Measurements from ENCODE around the gene SPACA4.

The SPACA4 gene

DNA sequence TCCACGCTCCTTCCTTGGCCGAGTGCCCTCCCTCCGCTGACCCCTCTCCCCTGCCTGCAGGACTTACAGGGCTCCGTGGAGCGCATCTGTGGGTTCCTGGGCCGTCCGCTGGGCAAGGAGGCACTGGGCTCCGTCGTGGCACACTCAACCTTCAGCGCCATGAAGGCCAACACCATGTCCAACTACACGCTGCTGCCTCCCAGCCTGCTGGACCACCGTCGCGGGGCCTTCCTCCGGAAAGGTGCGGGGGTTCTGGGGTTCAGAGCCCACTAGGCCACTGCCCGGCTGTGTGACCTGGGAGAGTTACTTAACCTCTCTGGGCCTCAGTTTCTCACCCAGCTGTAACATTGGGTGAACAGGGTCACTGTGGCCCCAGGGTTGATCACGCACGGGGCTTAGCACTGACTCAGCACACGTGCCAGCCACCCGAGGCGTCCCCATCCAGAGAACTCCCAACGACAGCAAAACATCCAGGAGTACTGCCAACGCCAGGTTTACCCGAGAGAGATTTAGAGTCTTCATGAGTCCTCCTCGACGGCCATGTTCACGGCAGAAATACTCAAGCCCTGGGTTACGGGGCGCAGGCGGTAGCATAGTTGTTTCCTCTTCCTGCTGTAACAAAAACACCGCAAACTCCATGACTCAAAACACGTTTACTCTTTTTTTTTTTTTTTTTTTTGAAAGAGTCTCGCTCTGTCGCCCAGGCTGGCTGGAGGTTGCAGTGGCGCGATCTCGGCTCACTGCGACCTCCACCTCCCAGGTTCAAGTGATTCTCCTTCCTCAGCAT is 9.7 kb upstream of the SPACA4 start:
- no peak for DNase-seq (ENCODE audit: low read depth in 2 of 2)

DNA sequence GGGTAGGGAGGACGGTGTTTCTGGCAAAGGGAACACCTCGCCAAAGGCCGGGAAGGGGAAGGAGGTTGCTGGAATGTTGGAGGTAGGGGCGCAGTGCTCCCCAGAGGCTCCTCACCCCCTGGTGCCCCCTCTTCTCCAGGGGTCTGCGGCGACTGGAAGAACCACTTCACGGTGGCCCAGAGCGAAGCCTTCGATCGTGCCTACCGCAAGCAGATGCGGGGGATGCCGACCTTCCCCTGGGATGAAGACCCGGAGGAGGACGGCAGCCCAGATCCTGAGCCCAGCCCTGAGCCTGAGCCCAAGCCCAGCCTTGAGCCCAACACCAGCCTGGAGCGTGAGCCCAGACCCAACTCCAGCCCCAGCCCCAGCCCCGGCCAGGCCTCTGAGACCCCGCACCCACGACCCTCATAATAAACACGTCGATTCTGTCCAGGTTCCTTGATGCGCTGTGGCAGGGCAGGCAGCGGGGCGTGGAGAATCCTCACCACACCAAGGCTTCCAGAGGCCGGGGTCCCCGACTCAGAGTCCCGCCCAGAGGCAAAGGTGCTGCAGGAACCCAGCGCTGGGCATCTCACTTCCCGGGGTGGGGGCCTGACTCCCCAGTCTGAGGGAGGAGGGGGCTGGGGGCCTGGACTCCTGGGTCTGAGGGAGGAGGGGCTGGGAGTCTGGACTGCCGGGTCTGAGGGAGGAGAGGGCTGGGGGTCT is 7.4 kb upstream of the SPACA4 start:
- no peak for DNase-seq (ENCODE audit: low read depth in 2 of 2)

DNA sequence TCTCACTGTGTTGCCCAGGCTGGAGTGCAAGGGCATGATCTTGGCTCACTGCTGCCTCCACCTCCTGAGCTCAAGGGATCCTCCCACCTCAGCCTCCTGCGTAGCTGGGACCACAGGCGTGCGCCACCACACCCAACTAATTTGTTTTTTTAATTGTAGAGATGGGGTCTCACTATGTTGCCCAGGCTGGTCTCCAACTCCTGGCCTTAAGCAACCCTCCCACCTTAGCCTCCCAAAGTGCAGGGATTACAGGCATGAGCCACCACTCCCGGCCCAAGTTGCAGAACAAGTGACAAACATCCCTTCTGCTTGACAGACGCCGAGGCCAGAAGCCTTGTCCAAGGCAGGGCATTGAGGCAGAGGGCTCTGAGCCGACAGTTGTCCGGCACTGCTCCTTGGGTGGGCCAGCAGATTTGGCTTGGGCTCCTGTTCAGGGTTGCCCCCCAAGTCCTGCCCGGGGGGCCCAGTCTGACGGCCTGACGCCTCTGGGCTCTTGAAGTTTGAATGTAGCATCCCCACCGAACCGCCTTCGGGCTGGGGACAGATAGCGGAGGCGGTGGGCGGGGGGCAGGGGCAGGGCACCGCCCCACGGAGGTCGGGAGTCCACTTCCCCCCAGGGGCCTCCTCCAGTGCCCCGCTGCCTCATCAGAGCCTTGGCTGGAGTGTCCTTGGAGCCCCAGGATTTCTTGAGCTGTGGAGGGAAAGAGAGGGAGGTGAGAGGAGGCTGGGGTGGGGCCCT is 5.7 kb upstream of the SPACA4 start:
- no peak for DNase-seq (ENCODE audit: low read depth in 2 of 2)

DNA sequence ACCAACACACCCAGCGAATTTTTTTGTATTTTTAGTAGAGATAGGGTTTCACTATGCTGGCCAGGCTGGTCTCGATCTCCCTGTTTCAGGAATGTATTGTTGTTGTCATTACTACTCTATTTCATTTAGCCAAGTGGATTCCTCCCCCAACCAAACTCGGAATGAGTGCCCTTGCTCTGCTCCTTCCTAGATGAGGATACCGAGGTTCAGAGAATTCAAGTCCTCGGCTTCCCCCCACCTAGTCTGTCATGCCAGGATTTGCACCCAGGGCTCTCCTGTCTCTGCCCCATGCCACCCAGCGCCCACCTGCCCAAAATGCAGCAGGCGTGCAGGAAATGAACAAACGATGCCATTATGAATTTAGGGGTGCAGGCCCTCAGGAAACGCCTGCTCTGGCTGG is 3.5 kb upstream of the SPACA4 start:
- DNase-seq (ENCODE audit: low read depth in 2 of 2): no peak

DNA sequence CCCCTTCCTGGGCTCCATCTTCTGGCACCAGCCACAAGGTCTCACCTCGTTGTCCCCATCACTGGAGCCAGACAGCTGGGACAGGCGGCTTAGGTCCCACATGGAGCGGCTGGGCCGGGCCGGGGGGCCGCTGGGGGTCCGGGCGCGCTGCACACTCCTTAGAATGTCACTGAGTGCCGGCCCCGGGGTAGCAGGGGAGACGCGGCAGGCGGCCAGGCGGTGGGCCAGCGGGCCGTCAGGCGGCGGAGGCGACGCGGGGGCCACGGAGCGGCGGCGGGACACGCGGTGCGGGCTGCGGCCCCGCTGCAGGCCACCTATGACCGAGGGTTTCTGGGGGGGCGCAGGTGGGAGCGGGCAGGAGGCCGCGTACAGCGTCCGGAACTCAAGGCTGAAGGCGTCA is 3.1 kb upstream of the SPACA4 start:
- DNase-seq (ENCODE audit: low read depth in 2 of 2): no peak

DNA sequence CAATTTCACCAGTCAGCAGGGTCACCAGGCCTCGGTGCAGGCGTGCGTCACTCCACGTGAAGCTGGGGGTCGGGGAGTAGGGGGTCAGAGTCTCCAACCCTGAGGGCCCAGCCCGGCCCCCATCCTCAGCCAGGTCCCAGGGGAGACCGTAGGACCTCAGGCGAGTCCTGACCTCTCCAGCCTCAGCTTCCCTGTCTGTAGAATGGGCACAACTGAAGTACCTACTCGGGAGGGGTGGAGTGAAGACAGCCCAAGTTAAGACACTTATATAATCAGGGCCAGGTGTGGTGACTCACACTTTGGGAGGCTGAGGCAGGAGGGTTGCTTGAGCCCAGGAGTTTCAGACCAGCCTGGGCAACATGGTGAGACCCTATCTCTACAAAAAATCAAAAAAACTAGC is 2.7 kb upstream of the SPACA4 start:
- no peak for DNase-seq (ENCODE audit: low read depth in 2 of 2)

DNA sequence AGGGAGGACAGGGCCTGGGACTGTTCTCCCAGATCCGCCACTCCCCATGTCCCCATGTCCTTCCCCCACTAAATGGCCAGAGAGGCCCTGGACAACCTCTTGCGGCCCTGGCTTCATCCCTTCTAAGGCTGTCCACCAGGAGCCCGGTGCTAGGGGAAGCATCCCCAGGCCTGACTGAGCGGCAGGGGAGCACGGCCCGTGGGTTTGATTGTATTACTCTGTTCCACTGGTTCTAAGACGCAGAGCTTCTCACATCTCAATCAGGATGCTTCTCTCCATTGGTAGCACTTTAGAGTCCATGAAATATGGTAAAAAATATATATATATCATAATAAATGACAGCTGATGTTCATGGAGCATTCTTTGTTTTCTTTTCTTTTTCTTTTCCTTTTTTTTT is 815 bp downstream of the SPACA4 start:
- no peak for DNase-seq (ENCODE audit: low read depth in 2 of 2)

DNA sequence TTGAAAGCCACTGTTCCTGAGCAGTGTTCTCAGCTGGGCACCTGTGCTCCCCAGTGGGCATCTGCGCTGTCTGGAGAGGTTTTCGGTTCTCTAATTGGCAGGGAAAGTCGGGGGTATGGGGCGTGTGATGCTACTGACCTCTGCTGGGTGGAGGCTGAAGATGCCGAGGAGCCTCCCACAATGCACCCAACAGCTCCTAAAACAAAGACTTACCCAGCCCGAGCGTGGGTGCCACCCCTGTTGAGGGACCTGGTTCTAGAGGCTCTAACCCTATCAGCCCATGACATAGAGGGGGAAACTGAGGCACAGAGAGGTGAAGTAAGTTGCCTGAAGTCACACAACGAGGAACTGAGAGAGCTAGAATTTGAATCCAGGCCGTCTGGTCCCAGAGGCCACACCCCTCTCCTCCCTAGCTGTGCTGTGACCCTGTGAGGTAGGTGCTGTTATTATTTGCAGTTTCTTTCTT is 2.3 kb downstream of the SPACA4 start:
- DNase-seq (ENCODE audit: low read depth in 2 of 2): no peak

DNA sequence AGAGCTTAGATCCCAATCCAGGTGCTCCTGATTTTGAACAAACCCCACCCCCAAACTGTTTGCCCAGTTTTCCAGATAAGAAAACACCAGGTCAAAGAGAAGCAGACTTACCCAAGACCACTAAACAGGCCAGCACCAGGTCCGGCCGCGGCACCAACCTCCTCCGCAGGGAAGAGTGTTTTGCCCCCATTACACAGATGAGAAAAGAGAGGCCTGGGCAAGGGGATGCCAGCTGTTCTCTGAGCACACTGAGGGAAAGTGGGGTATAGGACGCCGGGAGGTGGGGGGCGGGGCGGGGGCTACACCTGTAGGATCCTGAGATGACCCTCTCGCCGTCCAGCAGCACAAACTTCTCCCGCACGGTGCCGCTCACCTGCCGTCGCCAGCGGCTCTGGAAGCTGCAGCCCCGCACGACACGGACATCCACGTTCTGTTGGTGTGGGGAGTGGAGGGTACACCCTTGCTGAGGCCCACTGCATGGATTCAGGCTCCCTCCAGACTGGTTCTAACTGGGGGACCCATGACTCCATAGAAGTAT is 3.1 kb downstream of the SPACA4 start:
- DNase-seq (ENCODE audit: low read depth in 2 of 2): no peak

DNA sequence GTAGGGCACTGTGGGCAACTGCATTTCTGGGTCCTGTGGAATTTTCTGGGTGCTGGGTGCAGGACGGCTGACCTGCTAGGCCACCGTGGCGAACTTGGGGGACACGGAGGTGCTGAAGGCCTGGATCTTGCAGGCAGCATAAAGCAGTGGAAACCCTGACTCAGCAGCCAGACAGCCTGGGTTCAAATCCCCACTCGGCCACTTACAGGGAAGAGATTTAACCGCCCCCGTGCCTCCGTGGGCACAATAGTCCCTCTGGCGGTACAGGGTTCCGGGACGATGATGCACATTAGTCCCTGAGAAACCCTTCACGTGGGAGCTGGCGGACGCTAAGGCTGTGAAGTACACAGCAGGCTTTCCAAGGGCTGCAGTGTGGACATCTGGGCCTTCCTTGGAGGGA is 5.3 kb downstream of the SPACA4 start:
- DNase-seq (ENCODE audit: low read depth in 2 of 2): no peak

DNA sequence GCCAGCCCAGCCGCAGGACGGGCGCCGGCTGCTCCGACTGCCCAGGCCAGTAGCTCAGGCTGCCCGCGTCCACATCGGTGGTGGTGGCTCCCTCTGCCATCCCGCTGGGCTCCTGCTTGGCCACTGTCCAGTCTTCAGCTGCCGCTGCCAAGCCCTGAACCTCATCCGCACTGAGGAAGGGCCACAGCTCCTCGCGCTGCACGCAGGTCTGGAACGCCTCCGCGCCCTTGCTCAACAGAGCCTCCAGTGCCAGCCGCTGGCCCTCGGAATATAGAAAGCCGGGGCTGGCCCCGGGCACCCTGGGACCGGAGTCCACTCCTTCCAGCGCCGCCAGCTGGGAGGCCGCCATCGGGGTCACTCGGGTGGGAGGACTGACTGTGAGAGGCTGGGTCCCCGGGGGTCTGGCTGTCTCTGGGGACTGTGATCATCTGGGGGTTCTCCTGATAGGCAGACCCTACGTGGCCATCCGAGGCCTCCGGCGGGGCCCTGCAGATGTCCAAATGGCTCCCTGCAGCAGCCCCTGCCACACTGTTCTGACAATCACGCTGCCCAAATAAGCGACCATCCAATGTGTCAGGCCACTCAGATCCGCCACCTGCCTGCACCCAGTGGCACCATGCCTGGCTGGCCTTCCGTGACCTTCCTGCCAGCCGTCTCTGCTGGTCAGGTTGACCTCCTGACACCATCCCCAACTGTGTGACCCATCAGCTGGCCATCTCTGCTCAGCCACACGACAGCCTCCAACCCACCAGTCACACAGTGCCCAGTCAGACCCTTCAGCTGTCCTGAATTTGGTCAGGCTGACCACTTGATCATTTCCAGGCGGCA is 6.7 kb downstream of the SPACA4 start:
- no peak for DNase-seq (ENCODE audit: low read depth in 2 of 2)

DNA sequence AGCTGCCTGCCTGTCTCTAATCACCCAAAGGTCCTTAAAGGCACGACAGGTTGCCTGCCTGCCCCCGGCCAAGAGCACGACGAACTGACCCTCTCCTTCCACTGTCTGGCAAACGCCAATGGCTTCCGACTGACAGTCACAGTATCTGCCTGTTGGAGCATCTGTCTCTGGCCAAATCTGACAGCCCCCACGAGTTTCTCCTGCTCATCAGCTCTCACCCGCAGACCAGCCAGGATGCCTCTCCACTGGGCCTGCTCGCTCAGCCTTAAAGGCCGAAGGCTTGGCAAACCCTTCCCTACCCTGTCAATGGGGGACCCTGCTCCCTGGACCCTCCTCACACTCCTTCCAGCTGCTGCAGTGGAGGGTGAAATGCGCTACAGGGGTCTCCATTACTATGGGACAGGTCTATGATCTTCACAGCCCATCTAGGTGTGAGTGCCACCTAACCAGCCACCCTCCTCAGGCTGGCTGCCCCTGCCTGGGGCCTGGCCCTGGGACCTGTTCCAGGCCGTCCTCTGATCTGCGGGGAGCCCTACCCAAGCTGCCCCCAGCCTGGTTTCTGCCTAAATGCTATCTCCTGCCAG is 7.4 kb downstream of the SPACA4 start:
- no peak for DNase-seq (ENCODE audit: low read depth in 2 of 2)

DNA sequence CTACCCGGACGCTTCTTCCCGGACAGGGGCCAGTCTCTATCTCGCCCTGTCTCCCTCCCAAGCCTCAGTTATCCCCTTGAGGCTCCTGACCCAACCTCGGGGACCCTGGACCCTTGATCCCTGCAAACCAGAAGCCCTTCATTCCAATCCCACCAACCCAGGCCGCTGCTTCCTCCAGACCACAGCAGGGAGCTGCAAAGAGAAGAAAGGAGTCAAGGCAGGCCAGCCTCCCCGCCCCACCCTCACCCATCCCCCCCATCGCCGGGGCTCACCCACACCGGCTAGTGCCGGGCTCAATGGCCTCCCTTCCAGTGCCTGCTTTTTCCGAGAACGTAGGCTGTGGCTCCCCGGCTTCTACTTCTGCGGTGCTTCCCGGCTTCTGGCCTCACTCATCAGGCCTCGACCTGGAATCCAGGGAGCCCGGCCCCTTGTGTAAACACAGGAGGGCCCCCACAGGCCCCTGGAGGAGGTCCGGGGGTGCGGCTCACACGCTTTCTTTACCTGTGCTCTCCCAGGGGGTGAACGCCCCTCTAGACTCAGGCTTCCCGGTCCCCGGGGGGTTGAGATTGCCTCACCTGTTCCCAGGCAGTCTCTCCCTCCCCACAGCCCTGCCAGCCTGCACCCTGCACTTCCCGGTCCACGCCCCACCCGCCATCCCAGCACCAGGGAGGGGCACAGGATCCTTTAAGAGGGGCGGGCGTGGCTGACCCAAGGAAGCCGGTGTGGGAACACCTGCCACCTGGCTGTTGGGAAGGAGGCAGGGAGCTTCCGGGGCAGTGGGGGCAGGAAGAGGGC is 8.1 kb downstream of the SPACA4 start, which contains the start of gene FAM83E:
TSS of gene FAM83E (minus strand) at position 641 of the 795 bp plus-strand sequence. CDS start 1,704 bp downstream, outside the sequence.
- DNase-seq (ENCODE audit: low read depth in 2 of 2): peak in 1 of 2 donors; percentile 32

DNA sequence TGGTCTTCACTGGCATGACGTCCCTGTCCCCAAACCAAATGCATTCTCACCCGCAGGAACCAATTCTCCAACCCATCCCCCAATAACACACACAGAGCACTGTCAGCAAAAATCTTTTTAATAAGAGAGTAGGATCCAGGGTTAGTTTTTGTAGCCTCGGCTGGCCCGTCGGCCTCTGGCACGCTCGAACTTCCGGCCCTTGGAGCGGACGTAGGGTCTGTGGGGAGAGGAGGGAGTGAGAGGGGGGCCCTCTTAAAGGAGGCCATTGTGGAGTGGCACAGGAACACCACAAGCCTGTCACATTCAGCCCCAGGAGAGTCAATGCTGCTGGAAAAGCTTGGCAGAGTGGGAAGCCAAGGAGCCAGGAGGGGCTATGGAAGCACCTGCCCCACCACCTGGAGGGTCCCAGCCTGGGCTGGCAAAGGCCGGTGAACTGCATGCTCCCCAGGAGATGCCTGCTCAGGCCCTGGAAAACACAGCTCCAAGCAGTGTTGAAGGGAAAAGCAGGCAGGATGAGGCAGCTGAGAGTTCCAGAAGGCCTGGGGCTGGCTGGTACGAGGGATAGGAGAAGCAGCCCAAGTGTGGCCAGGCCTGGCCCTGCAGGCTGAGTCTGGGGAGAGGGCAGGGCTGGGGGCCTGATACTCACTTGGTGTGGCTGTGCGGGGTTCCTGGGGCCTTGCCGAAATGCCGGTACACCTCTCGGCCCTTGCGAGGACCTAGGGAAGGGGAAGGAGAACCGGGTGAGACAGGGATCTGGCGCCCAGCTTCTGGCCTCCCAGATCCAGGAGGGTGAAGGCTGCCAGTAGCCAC is 8.9 kb downstream of the SPACA4 start:
- DNase-seq (ENCODE audit: low read depth in 2 of 2): no peak

DNA sequence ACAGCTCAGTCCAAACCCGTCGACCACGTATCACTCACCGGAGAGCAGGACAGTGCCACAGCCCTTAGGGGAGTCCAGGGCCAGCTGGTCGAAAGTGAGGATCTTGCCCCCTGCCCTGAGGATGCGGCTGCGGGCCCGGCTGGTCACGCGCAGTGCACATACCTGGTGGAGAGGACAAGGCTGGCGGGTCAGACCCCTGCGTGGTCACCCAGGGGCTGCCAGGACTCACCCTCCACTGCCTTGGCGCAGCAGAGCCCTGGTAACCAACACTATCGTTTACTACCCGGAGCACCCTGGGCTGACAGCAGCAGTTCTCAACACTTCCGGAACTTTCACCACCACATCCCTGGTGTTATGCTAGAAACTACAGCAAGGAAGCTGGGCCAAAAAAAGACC is 9.5 kb downstream of the SPACA4 start:
- no peak for DNase-seq (ENCODE audit: low read depth in 2 of 2)

DNA sequence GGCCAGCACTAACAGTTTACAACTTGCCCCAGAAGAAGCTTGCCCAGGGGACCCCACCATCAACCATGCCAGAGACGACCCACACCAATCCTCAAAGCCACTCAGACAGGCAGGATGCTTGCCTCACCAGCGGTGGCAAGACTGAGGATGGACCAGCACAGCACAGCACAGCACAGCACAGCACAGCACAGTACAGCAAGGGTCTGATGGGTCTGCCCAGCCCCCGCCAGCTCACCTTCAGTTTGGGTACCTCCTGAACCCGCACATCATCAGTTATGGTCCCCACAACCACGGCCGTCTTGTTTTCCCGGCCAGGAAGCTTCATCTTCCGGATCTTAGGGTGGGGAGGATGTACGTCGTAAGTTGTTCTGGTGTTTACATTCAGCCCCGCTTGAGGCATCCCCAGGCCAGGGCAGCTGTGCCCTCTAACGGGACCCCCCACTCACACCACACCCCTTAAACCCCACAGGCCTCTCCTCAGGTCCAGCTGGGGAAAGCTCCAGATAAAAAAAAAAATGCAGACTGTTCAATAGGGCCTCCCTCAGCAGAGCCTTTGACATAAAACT is 10.0 kb downstream of the SPACA4 start:
- DNase-seq (ENCODE audit: low read depth in 2 of 2): no peak

DNA sequence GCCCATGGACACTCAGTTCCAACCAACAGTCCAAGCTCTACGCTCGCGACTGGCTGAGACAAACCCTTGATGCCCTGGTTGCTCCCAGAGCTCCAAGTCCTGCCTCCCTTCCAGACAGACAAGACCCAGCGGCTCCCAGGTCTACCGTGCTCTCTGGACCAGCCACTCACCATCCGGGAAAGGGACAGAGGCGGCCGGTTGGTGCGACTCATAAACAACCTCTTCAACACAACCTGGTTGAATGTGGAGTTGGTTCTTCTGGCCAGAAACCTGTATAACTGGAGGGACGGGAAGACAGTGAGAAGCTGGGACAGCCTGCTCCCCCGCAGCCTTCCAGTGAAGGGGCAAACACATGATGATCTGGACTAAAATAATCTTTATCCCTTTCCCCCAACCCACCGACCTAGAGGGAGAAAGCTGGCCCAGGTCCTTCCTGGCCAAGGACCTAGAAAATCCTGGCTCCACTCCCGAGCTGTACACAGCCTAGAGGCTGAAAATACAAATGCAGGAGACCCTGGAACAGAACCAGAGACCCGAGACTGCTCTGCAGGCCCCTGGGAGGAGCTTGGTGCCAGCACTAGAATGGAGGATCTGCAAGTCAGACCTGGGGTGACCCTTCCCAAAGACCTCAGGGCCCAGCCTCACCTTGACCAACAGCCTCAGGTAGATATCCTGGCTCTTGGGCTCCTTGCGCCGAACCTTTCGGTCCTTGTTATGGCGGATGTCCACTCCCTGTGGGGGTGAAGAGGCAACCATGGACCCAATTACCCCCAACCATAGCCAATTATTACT is 10.8 kb downstream of the SPACA4 start:
- DNase-seq (ENCODE audit: low read depth in 2 of 2): no peak

DNA sequence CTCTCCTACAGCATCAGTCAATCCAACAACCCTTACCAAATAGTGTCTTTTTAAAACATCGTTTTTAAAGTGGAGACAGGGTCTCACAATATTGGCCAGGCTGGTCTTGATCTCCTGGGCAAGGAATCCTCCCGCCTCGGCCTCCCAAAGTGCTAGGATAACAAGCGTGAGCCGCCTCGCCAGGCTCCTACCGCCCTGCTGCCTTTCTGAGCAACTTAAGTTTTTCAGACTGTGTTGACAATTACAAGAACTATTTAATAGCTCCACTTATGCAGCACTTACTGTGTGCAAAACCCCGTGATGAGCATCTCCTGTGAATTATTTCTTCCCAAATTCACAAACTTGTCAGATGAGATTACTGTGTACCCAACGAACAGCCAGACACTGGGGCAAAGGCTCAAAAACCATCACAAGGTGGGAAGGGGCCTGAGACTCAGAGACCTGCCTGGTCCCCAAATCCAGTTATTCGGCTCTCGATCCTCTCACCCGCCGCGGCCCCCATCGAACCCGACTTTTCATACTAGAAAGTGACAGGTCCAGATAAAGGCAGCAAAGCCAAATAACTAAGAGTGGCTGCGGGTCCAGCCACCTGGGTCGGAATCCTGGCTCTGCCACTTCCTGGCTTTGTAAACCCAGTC is 11.9 kb downstream of the SPACA4 start:
- DNase-seq (ENCODE audit: low read depth in 2 of 2): no peak
